IMR-90 (cell line): ENCODE measurements around the gene EXOC2. TPM values are rescaled to one million over a fixed set of nuclear protein-coding genes. Genes with fewer than 3 reads are reported as not detected.

ENCODE experiments used
- ATAC-seq: fragments of 200-7000 bp; cut with Tn5 transposase; 2 replicates; pipeline ENCODE4 v1.9.1; 2020; ENCODE audit warnings: low read depth, mild to moderate bottlenecking, moderate library complexity
- BruUV-seq: library from RNA; stranded (reverse); fragments of 400-500 nt; replicated peaks from 2 replicates; lab custom pipeline; 2021; lab: Mats Ljungman, UMichigan
- CTCF ChIA-PET: fragments of 300-600 bp; formaldehyde crosslinking; extraction: SDS; loops from one replicate; lab custom pipeline; 2021; ENCODE audit warnings: antibody characterized with exemption; lab: Yijun Ruan, JAX
- POLR2A ChIA-PET: fragments of 300-600 bp; sonication (Branson Sonifier 250); formaldehyde crosslinking; loops from one replicate; lab custom pipeline; 2022; ENCODE audit warnings: antibody characterized with exemption; ENCODE audit not compliant: unreplicated experiment; lab: Charles Lee
- DNase-seq: peaks from one replicate; pipeline ENCODE4 v3.0.0; 2013
- H2AFZ ChIP-seq: replicated peaks from 2 replicates; pipeline ENCODE3; 2013; ENCODE audit warnings: low read length, mild to moderate bottlenecking; ENCODE audit not compliant: poor library complexity
- H2AK5ac ChIP-seq: 2 replicates; pipeline ENCODE4 v1.6.1; 2013; ENCODE audit warnings: low read depth, low read length, inconsistent platforms
- H2AK9ac ChIP-seq: replicated peaks from 2 replicates; pipeline ENCODE3; 2013; ENCODE audit warnings: mild to moderate bottlenecking, low read depth, low read length, moderate library complexity; ENCODE audit not compliant: poor library complexity
- H2BK120ac ChIP-seq: 2 replicates; pipeline ENCODE4 v1.6.1; 2013; ENCODE audit warnings: low read depth, low read length, inconsistent platforms
- H2BK15ac ChIP-seq: 3 replicates; pipeline ENCODE4 v1.6.1; 2013; ENCODE audit warnings: low read depth, low read length, inconsistent platforms
- H2BK20ac ChIP-seq: 2 replicates; pipeline ENCODE4 v1.6.1; 2013; ENCODE audit warnings: low read depth, mild to moderate bottlenecking, inconsistent platforms, low read length, moderate library complexity
- H2BK5ac ChIP-seq: 2 replicates; pipeline ENCODE4 v1.6.1; 2013; ENCODE audit warnings: mild to moderate bottlenecking, low read depth, low read length, inconsistent platforms; ENCODE audit not compliant: poor library complexity, severe bottlenecking
- H3K14ac ChIP-seq: replicated peaks from 2 replicates; pipeline ENCODE4 v1.6.1; 2013; ENCODE audit warnings: low read depth, low read length, inconsistent platforms
- H3K18ac ChIP-seq: 2 replicates; pipeline ENCODE4 v1.6.1; 2013; ENCODE audit warnings: low read depth, low read length, control low read depth
- H3K23ac ChIP-seq: 2 replicates; pipeline ENCODE4 v1.6.1; 2013; ENCODE audit warnings: low read depth, low read length, inconsistent platforms
- H3K27ac ChIP-seq: 2 replicates; pipeline ENCODE4 v1.5.1; 2013; ENCODE audit warnings: mild to moderate bottlenecking, control low read depth, low read length; ENCODE audit not compliant: insufficient read depth
- H3K27me3 ChIP-seq: 2 replicates; pipeline ENCODE4 v1.6.1; 2013; ENCODE audit warnings: low read length; ENCODE audit not compliant: control insufficient read depth, insufficient read depth
- H3K36me3 ChIP-seq: 2 replicates; pipeline ENCODE4 v1.6.1; 2013; ENCODE audit warnings: low read length, mixed read lengths; ENCODE audit not compliant: control insufficient read depth, insufficient read depth
- H3K4ac ChIP-seq: 2 replicates; pipeline ENCODE4 v1.6.1; 2013; ENCODE audit warnings: low read depth, low read length, inconsistent platforms
- H3K4me1 ChIP-seq: 2 replicates; pipeline ENCODE4 v1.6.1; 2013; ENCODE audit warnings: low read length, mixed read lengths; ENCODE audit not compliant: control insufficient read depth, insufficient read depth
- H3K4me2 ChIP-seq: 2 replicates; pipeline ENCODE4 v1.6.1; 2013; ENCODE audit warnings: low read depth, mild to moderate bottlenecking, control low read depth, low read length, moderate library complexity
- H3K4me3 ChIP-seq: 2 replicates; pipeline ENCODE4 v1.5.1; 2013; ENCODE audit warnings: low read depth, mild to moderate bottlenecking, control low read depth, low read length, moderate library complexity; ENCODE audit not compliant: insufficient read depth
- H3K56ac ChIP-seq: 2 replicates; pipeline ENCODE4 v1.6.1; 2013; ENCODE audit warnings: low read length, inconsistent platforms; ENCODE audit not compliant: insufficient read depth; ENCODE audit errors: extremely low read depth
- H3K79me1 ChIP-seq, 2 experiments: 2 replicates each; pipeline ENCODE4 v1.6.1; 2013; ENCODE audit warnings: low read length in 2 of 2, inconsistent platforms in 1 of 2, low read depth in 1 of 2
- H3K9ac ChIP-seq: 2 replicates; pipeline ENCODE4 v1.6.1; 2013; ENCODE audit warnings: low read depth, low read length, control low read depth
- H3K9me1 ChIP-seq: 2 replicates; pipeline ENCODE4 v1.6.1; 2013; ENCODE audit warnings: low read length, inconsistent platforms; ENCODE audit not compliant: insufficient read depth
- H3K9me3 ChIP-seq: 2 replicates; pipeline ENCODE4 v1.6.1; 2013; ENCODE audit warnings: low read length; ENCODE audit not compliant: control insufficient read depth, insufficient read depth
- H4K20me1 ChIP-seq: 2 replicates; pipeline ENCODE4 v1.6.1; 2013; ENCODE audit warnings: low read length, inconsistent platforms; ENCODE audit not compliant: insufficient read depth
- H4K5ac ChIP-seq: 2 replicates; pipeline ENCODE4 v1.6.1; 2013; ENCODE audit warnings: mild to moderate bottlenecking, low read depth, low read length, control low read depth
- H4K8ac ChIP-seq, 2 experiments: 2 replicates each; pipeline ENCODE4 v1.6.1; 2013; ENCODE audit warnings: low read depth in 2 of 2, low read length in 2 of 2, control low read depth in 1 of 2, inconsistent platforms in 1 of 2
- H4K91ac ChIP-seq: 2 replicates; pipeline ENCODE4 v1.6.1; 2013; ENCODE audit warnings: low read depth, low read length, inconsistent platforms; ENCODE audit not compliant: insufficient read depth
- BHLHE40 ChIP-seq: fragments of 150-350 bp; IDR thresholded peaks from 2 replicates; pipeline ENCODE4 v1.6.1; 2016; ENCODE audit warnings: mild to moderate bottlenecking, low read depth, low read length
- CEBPB ChIP-seq: IDR thresholded peaks from 2 replicates; pipeline ENCODE4 v1.6.1; 2012; ENCODE audit warnings: low read depth, low read length, improper control_type of control experiment
- CHD1 ChIP-seq: IDR thresholded peaks from 2 replicates; pipeline ENCODE4 v1.6.1; 2012; ENCODE audit warnings: low read depth, low read length, improper control_type of control experiment
- CTCF ChIP-seq: conservative IDR thresholded peaks from 2 replicates; pipeline ENCODE4 v1.5.1; 2012; ENCODE audit warnings: mild to moderate bottlenecking, low read depth, low read length, improper control_type of control experiment
- ELK1 ChIP-seq: fragments of 150-350 bp; IDR thresholded peaks from 2 replicates; pipeline ENCODE4 v1.6.1; 2016; ENCODE audit warnings: low read depth, mild to moderate bottlenecking, low read length, moderate library complexity, borderline replicate concordance
- FOS ChIP-seq: fragments of 150-350 bp; IDR thresholded peaks from 2 replicates; pipeline ENCODE4 v1.6.1; 2016; ENCODE audit warnings: low read depth, low read length
- MAFK ChIP-seq: IDR thresholded peaks from 2 replicates; pipeline ENCODE4 v1.6.1; 2012; ENCODE audit warnings: low read depth, low read length, improper control_type of control experiment
- MAZ ChIP-seq: IDR thresholded peaks from 2 replicates; pipeline ENCODE4 v1.6.1; 2012; ENCODE audit warnings: low read depth, mild to moderate bottlenecking, low read length, improper control_type of control experiment, moderate library complexity, borderline replicate concordance
- MXI1 ChIP-seq: IDR thresholded peaks from 2 replicates; pipeline ENCODE4 v1.6.1; 2012; ENCODE audit warnings: low read depth, mild to moderate bottlenecking, low read length, moderate library complexity, borderline replicate concordance
- NFE2L2 ChIP-seq: fragments of 150-350 bp; IDR thresholded peaks from 2 replicates; pipeline ENCODE4 v1.6.1; 2016; ENCODE audit warnings: low read depth, mild to moderate bottlenecking, low read length
- POLR2A ChIP-seq: IDR thresholded peaks from 2 replicates; pipeline ENCODE4 v1.6.1; 2012; ENCODE audit warnings: mild to moderate bottlenecking, low read depth, low read length
- RAD21 ChIP-seq: IDR thresholded peaks from 2 replicates; pipeline ENCODE4 v1.6.1; 2012; ENCODE audit warnings: low read length, improper control_type of control experiment
- RCOR1 ChIP-seq: IDR thresholded peaks from 2 replicates; pipeline ENCODE4 v1.6.1; 2012; ENCODE audit warnings: mild to moderate bottlenecking, low read length, improper control_type of control experiment; ENCODE audit not compliant: insufficient replicate concordance
- RFX5 ChIP-seq: IDR thresholded peaks from 2 replicates; pipeline ENCODE4 v1.8.0; 2012; ENCODE audit warnings: low read depth, mild to moderate bottlenecking, low read length, moderate library complexity
- SMC3 ChIP-seq: fragments of 150-350 bp; IDR thresholded peaks from 2 replicates; pipeline ENCODE4 v1.6.1; 2016; ENCODE audit warnings: low read depth, mild to moderate bottlenecking, antibody characterized with exemption, low read length, moderate library complexity
- USF2 ChIP-seq: fragments of 150-350 bp; IDR thresholded peaks from 2 replicates; pipeline ENCODE4 v1.6.1; 2017; ENCODE audit warnings: mild to moderate bottlenecking, antibody characterized with exemption, low read length, low read depth
- WGBS, 2 experiments: methylation state at CpG; one replicate each; pipeline versions ENCODE4 v1.1.5 to v1.1.7; 2013; ENCODE audit warnings: missing lambda C conversion rate in 2 of 2; ENCODE audit not compliant: insufficient read length in 1 of 2; ENCODE audit errors: extremely low coverage in 2 of 2; 5-methylcytosine and 5-hydroxymethylcytosine counted together
- dilution Hi-C: fragments of 300-500 bp; cut with HindIII; formaldehyde crosslinking; loops from one replicate; pipeline ENCODE4 v1.14.3; 2018; ENCODE audit warnings: low sequenced_read_pairs; ENCODE audit not compliant: unreplicated experiment
- in situ Hi-C: fragments of 300-500 bp; cut with MboI; formaldehyde crosslinking; loops from 3 replicates; pipeline ENCODE4 v1.14.3; 2019; ENCODE audit warnings: low sequenced_read_pairs, inconsistent platforms, mixed read lengths
- intact Hi-C: fragments of 100-400 bp; cut with micrococcal nuclease; formaldehyde crosslinking; loops from 2 replicates; pipeline ENCODE4 v1.10.0; 2022
- polyA plus RNA-seq, 3 experiments: library from polyadenylated mRNA; depleted of rRNA; stranded (reverse); fragments of >200 nt; gene quantifications; 2 replicates each; pipeline ENCODE4 v1.2.3, GENCODE V29; 2012; ENCODE audit warnings: low replicate concordance in 1 of 3
- total RNA-seq: library from RNA; depleted of rRNA; stranded (reverse); fragments of >200 nt; gene quantifications from 2 replicates; pipeline ENCODE4 v1.2.3, GENCODE V29; 2012

Gene EXOC2
- total and polyA plus RNA-seq, 2 of the 4 experiments (the other 2 are of a cell fraction), result 13.1 to 37.3 TPM

DNA sequence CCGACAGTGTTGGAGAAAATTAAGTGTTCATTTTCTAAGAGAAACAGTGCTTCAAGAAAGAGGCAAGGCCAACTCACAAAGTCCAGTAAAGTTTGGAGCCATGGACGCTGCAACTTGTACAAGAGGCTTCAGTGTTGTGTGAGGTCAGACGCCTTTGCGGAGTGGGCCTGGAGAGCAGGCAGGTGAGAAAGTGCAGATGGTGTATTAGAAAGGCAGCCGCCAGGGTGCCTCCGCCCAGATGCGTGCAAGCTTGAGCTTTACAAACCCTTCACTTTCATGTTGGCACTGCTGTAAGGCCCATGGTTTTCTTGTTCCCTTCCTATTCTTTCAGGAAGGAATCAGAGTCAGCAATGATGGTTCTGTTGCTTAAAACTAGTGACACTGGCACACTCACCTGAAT is 25.4 kb upstream of the EXOC2 start:
- H3K79me1 ChIP-seq, result no peaks in the 10 kb centered on the region
- DNase-seq (no peak), ATAC-seq (no peak)
- H2BK15ac ChIP-seq, result no peak overlapping the region
- no peaks in the 10 kb centered on the region for H4K20me1 ChIP-seq
- no peaks in the 10 kb centered on the region for H3K36me3 ChIP-seq
- H2BK20ac ChIP-seq, result no peak overlapping the region
- ChIA-PET CTCF (no interaction called here), POLR2A (no interaction called here)
- no peak overlapping the region for H4K91ac ChIP-seq
- H3K18ac ChIP-seq, result no peak overlapping the region
- no peak overlapping the region for H4K5ac ChIP-seq
- H3K14ac ChIP-seq, result no peak overlapping the region
- H2AK5ac ChIP-seq, result no peak overlapping the region
- in situ Hi-C loops (loop anchor here (10.0 kb wide), 1 partner anchor 686 kb away; no protein-coding TSS in a partner anchor), intact Hi-C loops (no loop called here), dilution Hi-C loops (no loop called here)
- H3K4me3 ChIP-seq, result no peak overlapping the region
- no peak overlapping the region for H2AK9ac ChIP-seq
- no peak overlapping the region for H3K9ac ChIP-seq
- no peak overlapping the region for H4K8ac ChIP-seq
- H3K56ac ChIP-seq, result no peak overlapping the region
- TF ChIP-seq FOS (no peak), USF2 (no peak), RCOR1 (no peak), CEBPB (no peak), BHLHE40 (no peak), RAD21 (no peak), NFE2L2 (no peak), POLR2A (no peak), MXI1 (no peak), MAZ (no peak), ELK1 (no peak), SMC3 (no peak), MAFK (no peak), RFX5 (no peak), CTCF (no peak), CHD1 (no peak)
- H2AFZ ChIP-seq, result no peak overlapping the region
- no peak overlapping the region for H3K4ac ChIP-seq
- no peak overlapping the region for H2BK5ac ChIP-seq
- H2BK120ac ChIP-seq, result no peak overlapping the region
- WGBS, 2 experiments, result 69% methylated on average over 2 of the region's 7 CpGs; no CpG with 5 or more reads in 1 of the 2 experiments
- peaks cover 4% of the 10 kb centered on the region for H3K4me1 ChIP-seq
- no peaks in the 10 kb centered on the region; the same call in 1 of the 2 replicates for H3K27me3 ChIP-seq
- H3K9me1 ChIP-seq, result peaks cover 4% of the 10 kb centered on the region; the same call in 1 of the 2 replicates
- BruUV-seq, result no TSS peak
- no peak overlapping the region for H3K4me2 ChIP-seq
- no peak overlapping the region for H3K27ac ChIP-seq
- H3K9me3 ChIP-seq, result no peaks in the 10 kb centered on the region
- no peak overlapping the region for H3K23ac ChIP-seq
